Medulla oblongata (tissue), 1 donor: ENCODE measurements around the gene CFDP1.
"Not testable (repeated sequence)": the region's sequence is repeated elsewhere in the genome, so short reads cannot be mapped to it uniquely, and the experiment has no call there.

ENCODE experiments used
- DNase-seq: peaks from one replicate; pipeline ENCODE4 v3.0.0-alpha.2; 2015; ENCODE audit errors: extremely low spot score

Gene CFDP1

GRCh38 chr16:75458439-75458838 is 25.1 kb upstream of the CFDP1 start:
- no peak for DNase-seq

- DNase-seq, result no peak
These were observed 24.7 kb upstream of the CFDP1 start for GRCh38 chr16:75458029-75458428.

- no peak for DNase-seq
These were observed 24.2 kb upstream of the CFDP1 start for GRCh38 chr16:75457485-75458021.

- no peak for DNase-seq
These were observed 23.7 kb upstream of the CFDP1 start for GRCh38 chr16:75456971-75457370.

- DNase-seq, result not testable (repeated sequence)
These were observed 23.2 kb upstream of the CFDP1 start for GRCh38 chr16:75456486-75456885.

- no peak for DNase-seq
These were observed 22.4 kb upstream of the CFDP1 start for GRCh38 chr16:75455677-75456076.

GRCh38 chr16:75452464-75453190 is 19.3 kb upstream of the CFDP1 start:
- no peak for DNase-seq

GRCh38 chr16:75446416-75446815 is 13.1 kb upstream of the CFDP1 start:
- no peak for DNase-seq

- DNase-seq, result no peak
These were observed 12.0 kb upstream of the CFDP1 start for GRCh38 chr16:75445298-75445697.

GRCh38 chr16:75443298-75443697 is 10.0 kb upstream of the CFDP1 start:
- DNase-seq, result no peak

GRCh38 chr16:75433732-75434413 is 570 bp upstream of the CFDP1 start:
- DNase-seq, result no peak

GRCh38 chr16:75429621-75430403 is 3.5 kb downstream of the CFDP1 start:
- DNase-seq, result no peak

GRCh38 chr16:75426524-75426923 is 6.8 kb downstream of the CFDP1 start:
- DNase-seq, result not testable (repeated sequence)

GRCh38 chr16:75424105-75424762 is 9.1 kb downstream of the CFDP1 start:
- not testable (repeated sequence) for DNase-seq

- DNase-seq, result no peak
These were observed 9.6 kb downstream of the CFDP1 start for GRCh38 chr16:75423723-75424104.

GRCh38 chr16:75421820-75422126 is 11.5 kb downstream of the CFDP1 start:
- no peak for DNase-seq

- no peak for DNase-seq
These were observed 12.1 kb downstream of the CFDP1 start for GRCh38 chr16:75420987-75421819.

GRCh38 chr16:75416904-75417565 is 16.3 kb downstream of the CFDP1 start:
- DNase-seq, result no peak

GRCh38 chr16:75415169-75415905 is 18.0 kb downstream of the CFDP1 start:
- peak; percentile 55 for DNase-seq

GRCh38 chr16:75413951-75414350 is 19.4 kb downstream of the CFDP1 start:
- DNase-seq, result no peak
